Endothelial cell of coronary artery (primary cell): ENCODE results near the gene TXNDC2. TPM values are rescaled to one million over a fixed set of nuclear protein-coding genes. Genes with fewer than 3 reads are reported as not detected.

ENCODE experiments used
- total RNA-seq: library from RNA; depleted of rRNA; stranded (reverse); fragments of >200 nt; gene quantifications from 2 replicates; pipeline ENCODE4 v1.2.3, GENCODE V29; 2014

The TXNDC2 gene
- total RNA-seq: under 0.01 TPM in 1 of 2 replicates, not detected in the other

DNA sequence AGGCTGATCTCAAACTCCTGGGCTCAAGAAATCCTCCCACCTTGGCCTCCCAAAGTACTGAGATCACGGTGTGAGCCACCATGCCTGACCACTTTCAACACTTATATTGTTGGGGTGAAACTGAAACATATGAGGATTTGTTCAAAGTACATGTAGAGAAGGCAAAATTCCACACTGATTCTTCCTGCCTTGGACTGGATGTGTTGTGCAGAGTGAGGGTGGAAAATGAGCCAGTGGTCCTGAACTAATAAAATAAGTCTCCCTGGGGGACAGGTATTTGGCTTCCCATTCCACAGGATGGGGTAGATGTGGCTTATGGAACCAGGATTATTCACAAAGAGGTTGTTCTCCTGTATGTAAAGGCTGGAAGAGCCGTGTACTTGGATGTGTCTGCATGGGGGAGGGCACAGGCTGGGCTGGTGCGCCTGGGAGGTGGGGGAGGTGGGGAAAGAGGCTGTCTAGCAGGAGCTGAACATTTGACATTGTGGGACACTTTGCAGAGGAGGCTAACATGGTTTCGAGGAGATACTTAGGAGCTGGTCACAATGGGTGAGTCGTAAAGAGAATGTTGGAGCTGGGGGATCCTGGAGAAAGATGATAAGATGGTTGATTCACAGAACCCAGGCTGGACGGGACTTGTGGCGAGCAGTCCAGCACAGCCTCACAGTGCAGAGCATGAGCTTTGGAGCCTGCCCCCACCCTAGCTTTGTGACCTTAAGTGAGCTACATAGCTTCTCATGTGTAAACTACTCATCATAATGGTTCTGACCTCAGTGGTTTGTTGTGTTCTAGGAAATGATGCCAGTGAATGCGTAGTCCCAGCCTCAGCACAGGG is at the start of gene TXNDC2:
TXNDC2 (plus strand) TSS at position 804 of the 835 bp plus-strand sequence. CDS start 708 bp downstream, outside the sequence.

DNA sequence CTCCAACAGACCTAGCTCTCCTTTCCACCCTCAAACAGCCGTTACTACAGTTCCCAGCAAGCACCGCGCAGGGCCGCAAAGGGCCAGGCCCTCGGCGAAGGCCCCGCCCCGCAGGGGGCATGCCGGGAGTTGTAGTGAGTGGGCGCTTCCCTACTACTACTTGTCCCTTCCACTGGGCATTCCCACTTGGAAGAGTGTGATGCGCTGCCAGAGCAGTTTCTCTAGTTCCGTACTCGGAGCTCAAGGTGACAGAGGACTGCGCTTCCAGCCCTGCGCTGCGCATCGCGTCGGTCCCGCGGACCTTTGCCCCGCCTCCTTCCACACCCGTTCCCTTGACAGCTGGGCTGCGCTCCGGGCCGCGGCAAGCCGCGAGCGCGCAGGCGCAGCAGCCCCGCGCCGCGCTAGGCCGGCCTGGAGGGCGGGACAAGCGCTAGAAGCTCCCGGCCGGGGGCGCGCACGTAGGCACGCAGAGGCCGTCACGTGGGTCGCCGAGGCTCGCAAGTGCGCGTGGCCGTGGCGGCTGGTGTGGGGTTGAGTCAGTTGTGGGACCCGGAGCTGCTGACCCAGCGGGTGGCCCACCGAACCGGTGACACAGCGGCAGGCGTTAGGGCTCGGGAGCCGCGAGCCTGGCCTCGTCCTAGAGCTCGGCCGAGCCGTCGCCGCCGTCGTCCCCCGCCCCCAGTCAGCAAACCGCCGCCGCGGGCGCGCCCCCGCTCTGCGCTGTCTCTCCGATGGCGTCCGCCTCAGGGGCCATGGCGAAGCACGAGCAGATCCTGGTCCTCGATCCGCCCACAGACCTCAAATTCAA is 28.0 kb downstream of the TXNDC2 start, which contains the start of gene VAPA:
VAPA (plus strand) TSS at position 491 of the 808 bp plus-strand sequence; CDS start at position 732, 241 bp downstream.

Other genes starting within 250 kb of the TXNDC2 start
- 22.7 and 24.9 TPM in 2 replicates for gene RAB31, start 177.7 kb upstream of the TXNDC2 start, total RNA-seq
- 203 and 225 TPM in 2 replicates for gene VAPA, start 28.0 kb downstream of the TXNDC2 start, total RNA-seq